PC-3 (cell line): ENCODE data around the gene HDAC9.

Experiments
- EZH2 ChIP-seq: fragments of 300-600 bp; sonication (generic); IDR thresholded peaks from one replicate; pipeline ENCODE4 v1.6.1; 2017; ENCODE audit warnings: antibody characterized with exemption, mild to moderate bottlenecking, low read length; ENCODE audit not compliant: unreplicated experiment
- EZH2phosphoT487 ChIP-seq: fragments of 300-600 bp; sonication (generic); IDR thresholded peaks from 2 replicates; pipeline ENCODE4 v1.6.1; 2018; ENCODE audit warnings: mild to moderate bottlenecking, antibody characterized with exemption, low read length, borderline replicate concordance
- TF ChIP-seq, protein P1 (sequence below): fragments of 300-600 bp; sonication (generic); conservative IDR thresholded peaks from 2 replicates; pipeline ENCODE4 v1.5.1; 2017; ENCODE audit warnings: antibody characterized with exemption, low read depth, mild to moderate bottlenecking, low read length

- TF ChIP-seq, protein P1, sequence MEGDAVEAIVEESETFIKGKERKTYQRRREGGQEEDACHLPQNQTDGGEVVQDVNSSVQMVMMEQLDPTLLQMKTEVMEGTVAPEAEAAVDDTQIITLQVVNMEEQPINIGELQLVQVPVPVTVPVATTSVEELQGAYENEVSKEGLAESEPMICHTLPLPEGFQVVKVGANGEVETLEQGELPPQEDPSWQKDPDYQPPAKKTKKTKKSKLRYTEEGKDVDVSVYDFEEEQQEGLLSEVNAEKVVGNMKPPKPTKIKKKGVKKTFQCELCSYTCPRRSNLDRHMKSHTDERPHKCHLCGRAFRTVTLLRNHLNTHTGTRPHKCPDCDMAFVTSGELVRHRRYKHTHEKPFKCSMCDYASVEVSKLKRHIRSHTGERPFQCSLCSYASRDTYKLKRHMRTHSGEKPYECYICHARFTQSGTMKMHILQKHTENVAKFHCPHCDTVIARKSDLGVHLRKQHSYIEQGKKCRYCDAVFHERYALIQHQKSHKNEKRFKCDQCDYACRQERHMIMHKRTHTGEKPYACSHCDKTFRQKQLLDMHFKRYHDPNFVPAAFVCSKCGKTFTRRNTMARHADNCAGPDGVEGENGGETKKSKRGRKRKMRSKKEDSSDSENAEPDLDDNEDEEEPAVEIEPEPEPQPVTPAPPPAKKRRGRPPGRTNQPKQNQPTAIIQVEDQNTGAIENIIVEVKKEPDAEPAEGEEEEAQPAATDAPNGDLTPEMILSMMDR, result no peak
- TF ChIP-seq EZH2 (no peak), EZH2phosphoT487 (no peak)
Observed at GRCh38 chr7:18583305-18583704, 87.8 kb downstream of the HDAC9 start.
